Stimulated activated CD4-positive, alpha-beta T cell treated with anti-CD3 and anti-CD28 coated beads, Interleukin-1b, Interleukin-23, amount 100 ng/mL, for 48 hours (primary cell): ENCODE results near the gene ANKS1B.
"Not testable (repeated sequence)": the region's sequence is repeated elsewhere in the genome, so short reads cannot be mapped to it uniquely, and the experiment has no call there.

Experiments
- DNase-seq: peaks from one replicate; pipeline ENCODE4 v3.0.0-alpha.2; 2020

The ANKS1B gene

DNA sequence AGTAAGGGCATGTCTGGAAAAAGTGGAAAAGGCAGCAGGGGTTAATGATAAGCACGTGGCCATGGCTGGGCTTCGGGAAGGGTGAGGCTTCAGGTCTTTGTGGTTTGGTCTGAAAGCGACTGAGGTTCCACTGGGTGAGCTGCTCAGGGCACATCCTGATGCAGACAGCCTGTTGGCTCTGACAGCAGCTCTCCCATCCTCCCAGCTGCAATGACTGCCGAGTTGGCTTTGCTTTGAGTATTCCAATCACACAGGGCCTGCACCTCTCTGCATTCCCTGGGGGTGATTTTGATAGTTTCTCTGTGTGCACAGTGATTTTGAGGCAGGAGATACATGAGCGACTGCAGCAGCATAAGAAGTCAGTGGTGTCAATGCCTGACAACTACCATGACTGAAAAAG, 948.9 kb downstream of the ANKS1B start:
- no peak for DNase-seq

- not testable (repeated sequence) for DNase-seq
Measured at GRCh38 chr12:99034201-99034600, 950.5 kb downstream of the ANKS1B start.

- DNase-seq, result no peak
Measured at GRCh38 chr12:99029511-99030271, 955.0 kb downstream of the ANKS1B start.

GRCh38 chr12:99027461-99027860, 957.3 kb downstream of the ANKS1B start:
- no peak for DNase-seq

- no peak for DNase-seq
Measured at GRCh38 chr12:99027055-99027393, 957.7 kb downstream of the ANKS1B start.

- no peak for DNase-seq
Measured at GRCh38 chr12:99026332-99027054, 958.2 kb downstream of the ANKS1B start.

DNA sequence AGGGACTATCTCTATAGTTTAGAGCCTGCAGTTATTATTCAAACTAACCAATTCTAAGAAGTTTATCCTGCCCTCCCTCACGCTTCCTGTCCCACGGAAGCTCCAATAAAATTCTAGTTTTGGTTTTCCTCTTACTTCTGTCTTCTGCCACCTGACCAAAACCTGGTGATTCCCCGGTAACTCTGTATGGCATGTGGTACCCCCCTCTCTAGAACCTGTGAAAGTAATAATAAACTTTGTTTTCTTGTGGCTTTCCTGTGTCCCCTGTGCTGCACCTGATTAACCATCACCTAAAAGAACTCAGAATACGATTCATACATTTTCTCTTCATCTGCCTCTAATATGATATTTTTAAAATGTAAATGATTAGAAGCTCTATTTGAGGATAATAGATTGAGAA, 959.9 kb downstream of the ANKS1B start:
- DNase-seq, result no peak

GRCh38 chr12:99024191-99024590, 960.5 kb downstream of the ANKS1B start:
- no peak for DNase-seq

GRCh38 chr12:99020871-99021270, 963.9 kb downstream of the ANKS1B start:
- DNase-seq, result no peak

- DNase-seq, result no peak
Measured at GRCh38 chr12:99019798-99020197, 964.9 kb downstream of the ANKS1B start.

DNA sequence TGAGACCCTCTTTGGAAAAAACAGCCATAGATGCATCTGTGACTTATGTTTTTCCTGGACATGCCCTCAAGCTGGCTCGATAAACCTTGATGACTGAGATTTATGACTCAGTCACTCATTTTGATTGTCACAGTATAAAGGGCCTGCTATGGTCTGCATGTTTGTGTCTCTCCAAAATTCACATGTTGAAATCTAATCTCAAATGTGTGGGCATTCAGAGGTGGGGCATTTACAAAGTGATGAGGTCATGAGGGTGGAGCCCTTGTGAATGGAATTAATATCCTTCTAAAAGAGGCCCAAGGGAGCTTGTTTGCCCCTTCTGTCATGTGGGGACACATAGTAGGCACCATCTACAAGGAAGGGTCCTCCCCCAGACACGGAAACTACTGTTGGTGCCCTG, 966.8 kb downstream of the ANKS1B start:
- no peak for DNase-seq

DNA sequence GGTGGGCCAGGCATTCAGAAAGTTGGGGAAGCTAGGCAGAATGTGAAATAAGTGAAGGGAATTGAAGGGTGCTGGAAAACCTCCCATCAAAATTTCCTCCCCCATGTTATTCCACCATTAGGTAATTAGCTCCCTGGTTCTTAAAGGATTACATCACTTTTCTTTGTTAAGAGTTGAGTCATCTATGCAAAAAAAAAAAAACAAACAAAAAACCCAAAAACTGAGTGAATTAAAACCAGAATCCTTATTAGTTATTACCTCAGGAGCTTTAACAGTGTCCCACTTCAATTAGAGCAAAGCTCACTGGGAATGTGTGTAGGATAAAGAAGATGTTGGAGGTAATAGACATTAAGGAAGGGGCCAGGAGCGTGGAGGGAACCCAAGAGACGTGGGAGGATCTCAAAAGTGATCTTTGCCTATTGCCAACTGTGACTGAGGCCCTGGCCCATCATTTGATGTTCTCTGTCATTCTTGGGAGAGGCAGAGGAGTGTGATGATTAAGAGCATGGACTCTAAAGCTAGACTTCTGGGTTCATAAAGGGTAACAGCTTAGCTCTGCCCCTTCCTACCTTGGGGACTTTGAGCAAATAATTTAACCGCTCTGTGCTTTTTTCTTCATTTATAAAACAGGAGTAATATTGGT, 975.0 kb downstream of the ANKS1B start:
- no peak for DNase-seq

GRCh38 chr12:99005601-99006000, 979.1 kb downstream of the ANKS1B start:
- DNase-seq, result no peak

DNA sequence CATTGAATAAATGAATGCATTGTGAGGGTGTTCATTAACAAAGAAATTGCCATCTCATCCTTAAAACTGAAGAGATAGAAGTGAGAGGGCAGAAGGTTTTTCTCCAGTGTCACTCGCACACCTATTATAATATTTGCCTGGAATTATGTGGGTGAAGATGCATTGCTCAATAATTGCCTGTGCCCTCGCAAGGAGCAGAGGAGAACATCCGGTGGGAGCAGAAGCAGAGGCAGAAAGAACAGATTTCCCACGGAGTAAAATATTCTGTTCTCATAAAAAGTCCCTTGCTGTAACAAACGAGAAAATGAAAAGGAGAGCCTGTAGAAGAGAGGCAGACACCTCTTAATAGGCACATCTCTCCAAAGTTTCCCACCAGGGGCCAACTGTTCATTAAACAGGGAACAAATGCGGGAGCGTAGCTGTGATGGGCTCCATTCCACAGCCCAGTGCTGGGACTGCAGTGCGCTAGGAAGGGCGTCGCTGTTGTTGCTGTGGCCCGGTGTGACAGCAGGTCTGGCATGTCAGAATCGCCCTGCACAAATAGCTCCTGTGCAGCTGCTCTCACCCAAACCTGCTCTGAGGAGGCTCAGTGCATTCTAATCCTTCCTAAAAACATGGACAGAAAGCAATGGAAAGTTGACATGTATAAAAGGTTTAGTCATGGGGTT, 979.8 kb downstream of the ANKS1B start:
- DNase-seq, result no peak

GRCh38 chr12:99002731-99003130, 982.0 kb downstream of the ANKS1B start:
- DNase-seq, result no peak

DNA sequence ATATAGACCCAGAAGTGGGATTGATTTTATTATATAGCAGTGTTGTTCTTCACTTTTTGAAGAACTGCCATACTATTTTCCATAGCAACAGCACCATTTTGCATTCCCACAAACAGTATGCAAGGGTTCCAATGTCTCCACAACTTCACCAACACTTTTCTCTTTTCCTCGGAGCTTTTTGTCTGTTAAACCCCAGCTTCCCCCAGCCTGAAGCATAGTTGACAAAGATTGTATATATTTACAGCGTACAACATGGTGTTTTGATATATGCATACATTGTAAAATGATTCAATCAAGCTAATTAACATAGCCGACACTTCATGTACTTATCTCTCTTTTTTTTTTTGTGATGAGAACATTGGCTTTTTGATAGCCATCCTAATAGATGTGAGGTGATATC, 982.6 kb downstream of the ANKS1B start:
- no peak for DNase-seq

DNA sequence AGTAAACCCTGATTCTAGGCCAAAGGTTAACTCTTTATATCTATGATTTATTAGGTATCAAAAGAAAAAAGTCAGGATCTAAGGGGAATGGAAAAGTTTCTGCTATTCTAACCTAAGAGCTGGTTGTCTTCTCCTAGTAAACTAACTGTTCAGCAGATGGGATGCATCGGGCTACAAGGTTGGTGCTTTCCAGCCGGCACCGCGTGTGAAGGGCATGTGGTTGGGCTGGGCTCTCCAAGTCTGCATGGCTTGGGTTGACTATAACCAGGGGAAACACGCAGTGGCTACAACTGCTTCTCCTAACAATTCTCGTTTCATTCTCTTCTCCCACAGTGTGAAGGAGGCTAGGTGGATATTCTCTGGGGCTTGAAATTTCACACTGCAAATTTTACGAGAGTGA, 985.2 kb downstream of the ANKS1B start:
- no peak for DNase-seq

- no peak for DNase-seq
Measured at GRCh38 chr12:98998697-98999299, 985.9 kb downstream of the ANKS1B start.

DNA sequence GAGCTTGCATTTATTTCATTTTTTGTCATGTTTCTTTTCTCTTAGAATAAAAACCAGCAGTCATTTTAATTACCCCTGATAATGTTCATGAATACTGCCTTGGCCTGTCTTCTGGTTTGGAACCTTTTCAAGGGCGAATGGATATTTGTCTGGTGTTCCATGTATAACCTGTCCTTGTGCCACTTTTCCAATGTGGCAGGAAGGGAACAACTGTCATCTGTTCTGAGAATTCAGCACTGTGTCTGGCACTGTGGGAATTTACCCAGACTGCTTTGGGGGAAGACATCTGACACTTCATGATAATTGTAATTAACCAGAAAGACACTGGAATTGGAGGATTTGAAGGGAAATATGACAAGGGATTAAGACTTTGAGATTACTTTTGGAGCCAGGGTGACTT, 986.8 kb downstream of the ANKS1B start:
- DNase-seq, result no peak

DNA sequence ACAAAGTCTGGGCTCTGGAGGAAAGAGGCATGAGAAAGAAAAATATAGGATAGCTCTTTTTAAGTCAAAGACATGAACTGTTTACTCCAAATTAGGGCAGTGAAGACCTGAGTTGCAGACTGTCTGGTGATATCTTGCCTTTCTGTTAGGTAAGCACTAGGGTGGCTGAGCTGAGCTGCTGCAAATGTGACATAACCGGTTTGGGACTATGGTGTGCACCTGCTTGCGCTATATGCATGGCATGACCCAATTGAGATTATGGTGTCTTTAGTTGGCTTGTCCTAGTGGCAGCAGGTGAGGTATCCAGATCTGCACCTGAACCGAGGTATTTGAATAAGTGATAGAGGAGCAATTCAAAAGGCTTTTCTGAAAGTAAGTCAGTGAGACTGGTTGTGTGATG, 994.1 kb downstream of the ANKS1B start:
- DNase-seq, result no peak

DNA sequence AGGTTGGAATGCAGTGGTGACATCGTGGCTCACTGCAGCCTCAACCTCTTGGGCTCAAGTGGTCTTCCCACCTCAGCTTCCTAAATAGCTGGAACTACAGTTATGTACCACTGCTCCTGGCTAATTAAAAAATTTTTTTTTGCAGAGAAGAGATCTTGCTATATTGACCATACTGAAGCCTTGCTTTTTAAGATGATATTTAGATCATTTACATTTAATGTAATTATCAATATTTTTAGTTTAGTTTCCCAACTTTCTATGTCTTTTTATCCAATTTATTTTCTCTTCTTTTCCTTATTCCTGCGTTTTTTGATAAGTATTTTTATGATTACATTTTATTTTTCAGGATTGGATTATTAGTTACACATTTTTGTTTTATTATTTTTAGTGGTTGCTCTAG, 999.6 kb downstream of the ANKS1B start:
- no peak for DNase-seq

GRCh38 chr12:98983647-98984046, 1001.1 kb downstream of the ANKS1B start:
- no peak for DNase-seq

- no peak for DNase-seq
Measured at GRCh38 chr12:98980508-98980907, 1004.2 kb downstream of the ANKS1B start.
